ENCODE data around the gene SLC43A2.
"Not testable (repeated sequence)": the region's sequence is repeated elsewhere in the genome, so short reads cannot be mapped to it uniquely, and the experiment has no call there.

Gene SLC43A2

GRCh38 chr17:1535737-1536136 lies 92.9 kb downstream of the SLC43A2 start:
- DNase-seq (ENCODE audit: low spot score): no peak

DNA sequence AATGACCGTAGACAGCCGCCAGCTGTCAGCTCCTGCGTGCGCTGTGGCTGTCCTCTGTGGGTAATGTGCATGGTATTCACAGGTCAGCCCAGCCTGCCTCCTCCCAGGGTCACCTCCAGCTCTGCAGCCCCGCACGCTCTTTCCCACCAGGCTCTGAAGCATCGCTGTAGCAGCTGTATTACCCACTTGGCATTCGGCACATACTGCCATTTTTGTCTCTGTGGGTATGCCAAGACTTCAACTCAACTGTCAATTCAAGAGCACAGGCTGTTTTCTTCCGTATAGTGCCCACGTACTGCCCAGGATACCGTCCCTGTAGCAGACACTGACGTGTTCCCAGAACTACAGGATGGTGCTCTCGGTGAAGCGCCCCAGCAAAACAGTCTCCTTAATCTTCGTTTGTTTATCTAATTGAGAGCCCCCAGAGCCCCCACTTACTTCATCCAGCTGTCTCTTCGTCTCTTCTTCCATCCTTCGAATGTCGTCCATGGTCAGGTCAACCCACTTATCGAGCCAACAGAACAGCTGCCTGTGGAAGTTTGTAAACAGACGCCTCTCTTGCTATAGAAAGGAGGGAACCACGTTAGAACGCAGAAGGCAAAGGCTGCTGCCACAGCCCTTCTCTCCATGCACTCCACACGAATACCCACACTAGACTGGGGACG lies 94.8 kb downstream of the SLC43A2 start:
- DNase-seq (ENCODE audit: low spot score): no peak

DNA sequence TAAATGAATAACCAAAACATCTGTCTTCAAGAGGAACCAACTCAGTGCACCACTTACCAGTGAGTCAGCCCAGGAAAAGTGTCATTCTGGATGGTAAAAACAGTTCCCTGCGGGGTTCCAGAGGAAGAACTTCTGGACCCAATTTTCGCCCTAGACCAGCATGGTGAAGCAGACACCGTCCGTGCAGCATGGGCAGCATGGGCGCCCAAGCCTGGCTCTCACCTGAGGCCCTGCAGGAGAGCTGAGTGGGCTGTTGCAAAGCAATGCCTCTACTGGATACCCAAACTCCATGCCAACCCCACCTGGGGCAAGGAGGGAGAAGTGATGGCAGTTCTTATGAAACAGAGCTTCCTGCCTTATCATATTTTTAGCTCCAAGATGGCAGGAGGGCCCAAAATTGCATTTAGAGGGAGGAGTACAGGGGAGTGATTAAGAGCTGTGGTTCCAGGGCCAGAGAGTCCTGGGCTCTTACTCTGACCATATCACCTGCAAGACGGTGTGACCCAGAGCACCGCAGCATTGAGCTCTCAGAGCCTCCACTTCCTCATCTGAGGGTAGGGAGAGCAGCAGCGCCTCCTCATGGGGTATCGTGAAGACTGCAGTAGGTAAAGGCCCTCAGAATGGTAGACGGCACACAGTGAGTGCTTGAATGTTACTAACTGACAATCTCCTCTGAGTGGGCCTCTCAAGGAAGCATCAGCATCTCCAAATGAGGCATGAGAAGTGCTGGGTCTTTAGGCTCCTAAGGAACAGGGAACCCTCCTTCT lies 95.6 kb downstream of the SLC43A2 start:
- DNase-seq (ENCODE audit: low spot score): no peak

DNA sequence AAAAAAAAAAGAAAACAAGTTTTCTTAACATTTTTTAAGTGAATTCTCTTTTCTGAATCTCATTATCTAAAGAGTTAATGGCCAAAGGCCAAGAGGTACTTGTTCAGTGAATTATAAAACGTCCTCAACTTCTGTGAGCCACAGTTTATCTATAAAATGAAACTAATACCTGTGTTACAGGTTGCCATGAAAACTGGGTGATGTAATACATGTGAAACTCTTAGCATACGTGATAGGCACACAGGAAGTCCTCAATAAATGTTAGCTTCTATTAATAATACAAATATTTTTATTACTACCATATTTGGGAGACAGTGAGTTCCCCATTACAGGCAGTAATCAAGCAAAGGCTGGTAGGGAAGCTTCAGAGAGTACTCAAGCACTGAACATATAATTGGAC lies 98.8 kb downstream of the SLC43A2 start:
- DNase-seq (ENCODE audit: low spot score): no peak

DNA sequence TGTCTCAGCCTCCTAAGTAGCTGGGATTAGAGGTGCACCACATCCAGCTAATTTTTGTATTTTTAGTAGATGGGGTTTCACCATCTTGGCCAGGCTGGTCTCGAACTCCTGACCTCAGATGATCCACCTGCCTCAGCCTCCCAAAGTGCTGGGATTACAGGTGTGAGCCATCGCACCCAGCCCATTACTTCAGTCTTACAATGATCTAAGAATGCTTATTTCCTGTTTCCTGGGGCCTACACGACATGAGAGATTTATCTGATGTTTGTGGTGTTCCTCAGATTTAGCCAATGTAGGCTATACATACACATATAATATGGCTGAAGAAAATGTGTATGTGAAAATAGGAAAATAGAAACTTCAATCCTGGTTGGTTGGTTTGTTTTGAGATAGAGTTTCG lies 101.8 kb downstream of the SLC43A2 start:
- DNase-seq (ENCODE audit: low spot score): not testable (repeated sequence)

- DNase-seq (ENCODE audit: low spot score): no peak
These were observed 106.0 kb downstream of the SLC43A2 start for GRCh38 chr17:1522626-1523025.

- DNase-seq (ENCODE audit: low spot score): no peak
These were observed 107.5 kb downstream of the SLC43A2 start for GRCh38 chr17:1521086-1521640.

DNA sequence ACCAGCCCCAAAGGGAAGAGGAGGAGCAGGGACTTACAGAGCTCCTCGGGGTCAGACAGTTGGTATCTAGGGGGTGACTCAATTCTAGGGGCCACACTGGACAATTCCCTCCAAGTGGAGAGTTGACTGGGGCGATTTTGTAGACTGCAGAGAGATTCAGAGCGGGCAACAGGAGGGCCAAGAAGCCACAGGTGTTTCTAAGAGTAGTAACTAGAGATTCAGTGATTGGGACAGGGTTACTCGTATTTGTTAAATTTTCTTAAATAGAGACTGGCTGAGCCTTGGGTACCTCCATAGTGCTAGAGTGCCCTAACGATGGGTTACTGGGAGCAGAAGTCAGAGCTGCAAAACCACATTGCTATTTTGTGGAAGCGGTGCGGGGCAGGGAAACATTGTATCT lies 109.0 kb downstream of the SLC43A2 start:
- no peak for DNase-seq (ENCODE audit: low spot score)

All from globus pallidus (tissue), 1 donor.